NT2/D1 (cell line): ENCODE results near the gene SPA17.

Source experiments
- DNase-seq: peaks from one replicate; pipeline ENCODE4 v3.0.0-alpha.2; 2011; ENCODE audit warnings: low read depth, low spot score
- H3K27me3 ChIP-seq: 2 replicates; pipeline ENCODE4 v1.6.0; 2011; ENCODE audit warnings: mild to moderate bottlenecking; ENCODE audit not compliant: insufficient read length, insufficient read depth
- H3K36me3 ChIP-seq: 2 replicates; pipeline ENCODE4 v1.6.1; 2011; ENCODE audit warnings: mild to moderate bottlenecking, low read length, mixed read lengths; ENCODE audit not compliant: insufficient read depth, insufficient read length
- H3K4me1 ChIP-seq: 2 replicates; pipeline ENCODE4 v1.5.1; 2011; ENCODE audit not compliant: insufficient read depth, insufficient read length
- H3K4me3 ChIP-seq: 2 replicates; pipeline ENCODE4 v1.5.1; 2011; ENCODE audit warnings: low read depth; ENCODE audit not compliant: insufficient read length
- H3K9ac ChIP-seq: 2 replicates; pipeline ENCODE4 v1.6.0; 2011; ENCODE audit warnings: low read depth; ENCODE audit not compliant: insufficient read length
- H3K9me3 ChIP-seq: 2 replicates; pipeline ENCODE4 v1.5.1; 2011; ENCODE audit warnings: mild to moderate bottlenecking, low read length; ENCODE audit not compliant: insufficient read depth
- SUZ12 ChIP-seq: IDR thresholded peaks from 2 replicates; pipeline ENCODE4 v1.6.1; 2011; ENCODE audit not compliant: insufficient read length, insufficient read depth; ENCODE audit errors: extremely low read depth
- YY1 ChIP-seq: IDR thresholded peaks from 2 replicates; pipeline ENCODE4 v1.6.1; 2011; ENCODE audit not compliant: insufficient read length, insufficient read depth
- ZNF274 ChIP-seq: IDR thresholded peaks from 2 replicates; pipeline ENCODE4 v1.6.1; 2011; ENCODE audit warnings: mild to moderate bottlenecking, low read depth, low read length

Gene SPA17

DNA sequence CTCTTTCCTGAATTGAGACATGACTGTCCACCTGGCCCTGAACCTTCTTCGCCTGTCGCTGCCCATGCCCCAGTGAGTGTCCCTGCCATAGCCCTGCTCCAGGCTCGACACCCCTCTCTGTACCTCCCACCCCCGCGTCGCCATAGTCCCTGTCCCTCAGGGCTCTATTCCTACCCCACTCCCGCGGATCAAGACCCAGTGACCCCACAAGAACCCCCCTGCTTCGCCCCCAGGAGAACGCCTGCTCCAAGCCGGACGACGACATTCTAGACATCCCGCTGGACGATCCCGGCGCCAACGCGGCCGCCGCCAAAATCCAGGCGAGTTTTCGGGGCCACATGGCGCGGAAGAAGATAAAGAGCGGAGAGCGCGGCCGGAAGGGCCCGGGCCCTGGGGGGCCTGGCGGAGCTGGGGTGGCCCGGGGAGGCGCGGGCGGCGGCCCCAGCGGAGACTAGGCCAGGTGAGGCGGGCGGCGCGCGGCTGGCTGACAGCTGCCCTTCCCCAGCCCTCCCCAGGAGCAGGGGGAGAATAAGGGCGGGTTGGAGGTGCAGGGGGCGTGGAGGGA is 71.6 kb downstream of the SPA17 start:
- TF ChIP-seq ZNF274, result no peak
- no peak for TF ChIP-seq YY1
- no peak for TF ChIP-seq SUZ12
- Histone ChIP-seq H3K27me3 (peaks cover 73% of the 10 kb centered on the region), H3K4me3 (peak overlapping the region; percentile 65), H3K9ac (no peak overlapping the region), H3K36me3 (no peaks in the 10 kb centered on the region), H3K9me3 (no peaks in the 10 kb centered on the region), H3K4me1 (peaks cover 9% of the 10 kb centered on the region)
- no peak for DNase-seq

DNA sequence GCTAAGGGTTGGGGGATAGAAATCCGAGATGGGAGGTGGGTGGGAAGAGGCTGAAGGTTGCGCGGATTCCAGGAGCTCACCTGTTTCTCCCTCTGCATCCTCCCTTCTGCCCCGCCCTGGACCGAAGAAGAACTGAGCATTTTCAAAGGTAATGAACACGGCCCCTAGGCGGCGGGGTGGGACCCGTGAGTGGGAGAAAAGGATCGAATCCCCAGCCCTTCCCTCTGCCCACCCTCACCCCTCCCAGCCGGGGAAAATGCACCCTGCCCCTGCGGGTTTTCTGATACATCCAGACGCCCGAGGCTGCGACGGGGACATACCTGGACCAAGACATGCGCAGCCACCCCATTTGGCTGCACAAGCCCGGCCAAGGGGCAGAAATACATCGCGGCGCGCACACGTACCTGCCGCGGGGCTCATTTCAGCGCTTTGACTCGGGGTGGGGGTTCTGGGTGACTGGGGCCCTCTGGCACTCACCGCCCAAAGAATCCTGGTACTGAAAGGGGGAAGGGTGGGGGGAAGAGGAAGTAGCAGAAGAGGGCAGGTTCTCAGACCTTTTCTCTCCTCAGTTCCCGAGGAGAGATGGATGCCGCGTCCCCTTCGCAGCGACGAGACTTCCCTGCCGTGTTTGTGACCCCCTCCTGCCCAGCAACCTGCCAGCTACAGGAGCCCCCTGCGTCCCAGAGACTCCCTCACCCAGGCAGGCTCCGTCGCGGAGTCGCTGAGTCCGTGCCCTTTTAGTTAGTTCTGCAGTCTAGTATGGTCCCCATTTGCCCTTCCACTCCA is 72.3 kb downstream of the SPA17 start:
- Histone ChIP-seq H3K27me3 (peaks cover 67% of the 10 kb centered on the region), H3K36me3 (no peaks in the 10 kb centered on the region), H3K9me3 (no peaks in the 10 kb centered on the region), H3K4me3 (peak overlapping the region; percentile 65), H3K9ac (peak overlapping the region; percentile 78), H3K4me1 (peaks cover 9% of the 10 kb centered on the region)
- DNase-seq, result no peak
- no peak for TF ChIP-seq ZNF274
- no peak for TF ChIP-seq YY1
- no peak for TF ChIP-seq SUZ12

DNA sequence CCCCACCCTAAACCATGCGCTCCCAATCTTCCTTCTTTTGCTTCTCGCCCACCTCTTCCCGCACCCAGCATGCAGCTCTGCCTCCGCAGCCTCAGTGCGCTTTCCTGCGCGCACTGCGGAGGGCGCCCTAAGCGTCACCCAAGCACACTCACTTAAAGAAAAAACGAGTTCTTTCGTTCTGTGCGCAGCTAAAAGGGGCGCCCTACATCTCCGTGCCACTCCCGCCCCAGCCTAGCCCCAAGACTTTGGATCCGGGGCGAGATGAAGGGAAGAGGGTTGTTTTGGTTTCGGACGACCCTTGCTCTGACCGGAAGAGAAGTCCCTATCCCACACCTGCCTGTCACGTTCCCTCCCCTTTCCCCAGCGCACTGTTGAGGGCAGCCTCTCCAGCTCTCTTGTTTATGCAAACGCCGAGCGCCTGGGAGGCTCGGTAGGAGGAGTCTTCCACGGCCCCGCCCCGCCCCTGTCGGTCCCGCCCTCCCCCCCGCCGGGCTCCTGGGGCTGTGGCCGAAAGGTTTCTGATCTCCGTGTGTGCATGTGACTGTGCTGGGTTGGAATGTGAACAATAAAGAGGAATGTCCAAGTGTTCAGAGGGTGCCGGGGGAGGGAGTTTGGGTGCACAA is 73.0 kb downstream of the SPA17 start:
- Histone ChIP-seq H3K4me1 (peaks cover 9% of the 10 kb centered on the region), H3K27me3 (peaks cover 60% of the 10 kb centered on the region), H3K4me3 (peak overlapping the region; percentile 65), H3K9me3 (no peaks in the 10 kb centered on the region), H3K36me3 (no peaks in the 10 kb centered on the region), H3K9ac (peak overlapping the region; percentile 78)
- peak; percentile 72 for DNase-seq
- no peak for TF ChIP-seq SUZ12
- TF ChIP-seq ZNF274, result no peak
- TF ChIP-seq YY1, result no peak
